GM23338 (cell line): ENCODE measurements around the gene IQCK. TPM values are rescaled to one million over a fixed set of nuclear protein-coding genes. Genes with fewer than 3 reads are reported as not detected.

Experiments used
- ATAC-seq: fragments of 200-7000 bp; cut with Tn5 transposase; 3 replicates; pipeline ENCODE4 v1.9.1; 2020
- DNase-seq: peaks from one replicate; pipeline ENCODE4 v3.0.0-alpha.2; 2015; ENCODE audit warnings: low spot score
- H2AFZ ChIP-seq: fragments of 200-600 bp; sonication (generic); 2 replicates; pipeline ENCODE4 v1.8.0; 2016; ENCODE audit warnings: antibody characterized with exemption, mild to moderate bottlenecking, moderate library complexity
- H3F3A ChIP-seq: fragments of 200-600 bp; sonication (generic); replicated peaks from 2 replicates; pipeline ENCODE4 v1.8.0; 2017; ENCODE audit warnings: antibody characterized with exemption, mixed run types, low read depth
- H3K27ac ChIP-seq: fragments of 200-600 bp; sonication (generic); 2 replicates; pipeline ENCODE4 v1.6.1; 2016; ENCODE audit warnings: low read depth
- H3K27me3 ChIP-seq: fragments of 200-600 bp; sonication (generic); 2 replicates; pipeline ENCODE4 v1.8.0; 2016; ENCODE audit warnings: mild to moderate bottlenecking, mixed run types, moderate library complexity; ENCODE audit not compliant: insufficient read depth
- H3K36me3 ChIP-seq: fragments of 200-600 bp; sonication (generic); 2 replicates; pipeline ENCODE4 v1.8.0; 2016; ENCODE audit warnings: mild to moderate bottlenecking; ENCODE audit not compliant: insufficient read depth
- H3K4me1 ChIP-seq: fragments of 200-600 bp; sonication (generic); 2 replicates; pipeline ENCODE4 v1.8.0; 2016; ENCODE audit warnings: mild to moderate bottlenecking, moderate library complexity; ENCODE audit not compliant: insufficient read depth
- H3K4me2 ChIP-seq: fragments of 200-600 bp; sonication (generic); 2 replicates; pipeline ENCODE4 v1.7.1; 2017; ENCODE audit warnings: mixed run types
- H3K4me3 ChIP-seq: fragments of 200-600 bp; sonication (generic); 2 replicates; pipeline ENCODE4 v1.6.1; 2016; ENCODE audit warnings: mixed run types
- H3K79me2 ChIP-seq: fragments of 200-600 bp; sonication (generic); replicated peaks from 2 replicates; pipeline ENCODE4 v1.8.0; 2017; ENCODE audit warnings: mild to moderate bottlenecking; ENCODE audit not compliant: insufficient read depth
- H3K9me2 ChIP-seq: fragments of 200-600 bp; sonication (generic); 2 replicates; pipeline ENCODE4 v1.8.0; 2017; ENCODE audit not compliant: insufficient read depth
- H4K20me1 ChIP-seq: fragments of 200-600 bp; sonication (generic); replicated peaks from 2 replicates; pipeline ENCODE4 v1.8.0; 2017; ENCODE audit warnings: mild to moderate bottlenecking; ENCODE audit not compliant: insufficient read depth
- H3K27ac Mint-ChIP-seq: 2 replicates; pipeline ENCODE4 v1.8.0; 2020; ENCODE audit warnings: inconsistent platforms, mild to moderate bottlenecking, moderate library complexity, mixed read lengths
- H3K27me3 Mint-ChIP-seq: 3 replicates; pipeline ENCODE4 v1.8.0; 2022; ENCODE audit warnings: low read depth, mild to moderate bottlenecking, moderate library complexity, mixed read lengths, inconsistent platforms; ENCODE audit not compliant: insufficient read depth, poor library complexity
- H3K36me3 Mint-ChIP-seq: 3 replicates; pipeline ENCODE4 v1.8.0; 2021; ENCODE audit warnings: low read depth, mild to moderate bottlenecking, inconsistent platforms, moderate library complexity, mixed read lengths
- H3K4me1 Mint-ChIP-seq: 3 replicates; pipeline ENCODE4 v1.8.0; 2020; ENCODE audit warnings: mild to moderate bottlenecking, inconsistent platforms, mixed read lengths
- H3K4me3 Mint-ChIP-seq: 3 replicates; pipeline ENCODE4 v1.8.0; 2021; ENCODE audit warnings: moderate library complexity, mild to moderate bottlenecking, inconsistent platforms, mixed read lengths
- H3K9me3 Mint-ChIP-seq: 3 replicates; pipeline ENCODE4 v1.8.0; 2020; ENCODE audit warnings: moderate library complexity, mild to moderate bottlenecking, inconsistent platforms, mixed read lengths
- CTCF ChIP-seq, 2 experiments: fragments of 200-600 bp in 1 of 2; sonication (generic) in 1 of 2; conservative IDR thresholded peaks; 2 replicates each; pipeline versions ENCODE4 v1.5.1 to v1.6.1; 2016 to 2017; ENCODE audit warnings: antibody characterized with exemption in 2 of 2, low read depth in 2 of 2, mild to moderate bottlenecking in 2 of 2, moderate library complexity in 1 of 2
- EZH2 ChIP-seq: fragments of 200-600 bp; sonication (generic); IDR thresholded peaks from one replicate; pipeline ENCODE4 v1.8.0; 2017; ENCODE audit warnings: antibody characterized with exemption, mild to moderate bottlenecking, low read depth; ENCODE audit not compliant: unreplicated experiment
- EZH2phosphoT487 ChIP-seq: fragments of 200-600 bp; sonication (generic); IDR thresholded peaks from one replicate; pipeline ENCODE4 v1.8.1; 2018; ENCODE audit warnings: antibody characterized with exemption; ENCODE audit not compliant: unreplicated experiment
- JUNB ChIP-seq: IDR thresholded peaks from one replicate; pipeline ENCODE4 v1.6.1; 2016; ENCODE audit warnings: antibody characterized with exemption; ENCODE audit not compliant: unreplicated experiment
- NANOG ChIP-seq: IDR thresholded peaks from 2 replicates; pipeline ENCODE4 v1.6.1; 2016; ENCODE audit warnings: antibody characterized with exemption, borderline replicate concordance
- POLR2AphosphoS5 ChIP-seq: IDR thresholded peaks from 2 replicates; pipeline ENCODE4 v1.6.1; 2016; ENCODE audit warnings: antibody characterized with exemption, low read depth
- REST ChIP-seq: IDR thresholded peaks from one replicate; pipeline ENCODE4 v1.6.1; 2018; ENCODE audit warnings: antibody characterized with exemption; ENCODE audit not compliant: unreplicated experiment
- STAT1 ChIP-seq: IDR thresholded peaks from one replicate; pipeline ENCODE4 v1.6.1; 2016; ENCODE audit warnings: antibody characterized with exemption; ENCODE audit not compliant: unreplicated experiment
- ZNF114 ChIP-seq: fragments of 250-450 bp; sonication (Bioruptor Pico); IDR thresholded peaks from 2 replicates; pipeline ENCODE4 v1.5.0; 2020; ENCODE audit warnings: mild to moderate bottlenecking, moderate library complexity
- ZNF331 ChIP-seq: fragments of 250-450 bp; sonication (Bioruptor Pico); IDR thresholded peaks from 2 replicates; pipeline ENCODE4 v1.5.0; 2020; ENCODE audit warnings: low read depth, mild to moderate bottlenecking, moderate library complexity
- ZNF462 ChIP-seq: fragments of 250-450 bp; sonication (Bioruptor Pico); IDR thresholded peaks from 2 replicates; pipeline ENCODE4 v1.5.0; 2020; ENCODE audit warnings: mild to moderate bottlenecking, moderate library complexity
- polyA plus RNA-seq: library from polyadenylated mRNA; unstranded; fragments of >200 nt; fragmentation: Nextera tagmentation; extraction: Ambion mirVana; gene quantifications from 2 replicates; pipeline ENCODE4 v1.2.1, GENCODE V29; 2016
- total RNA-seq: library from RNA; depleted of rRNA; stranded (reverse); fragments of >200 nt; shearing (Covaris generic); gene quantifications from 2 replicates; pipeline ENCODE4 v1.2.3, GENCODE V29; 2014

The IQCK gene
- total and polyA plus RNA-seq, 2 experiments from 2014 or later, result 7.6 to 10.0 TPM

- Mint-ChIP-seq H3K9me3 (no peaks in the 10 kb centered on the region; the same call in 2 of the 3 replicates), H3K36me3 (peaks cover 67% of the 10 kb centered on the region), H3K4me1 (peaks cover 95% of the 10 kb centered on the region), H3K27me3 (peaks cover 14% of the 10 kb centered on the region), H3K4me3 (peak overlapping the region; percentile 22; the same call in 1 of the 3 replicates), H3K27ac (peak overlapping the region; percentile 83)
- TF ChIP-seq EZH2 (no peak), POLR2AphosphoS5 (no peak), CTCF (conservative IDR thresholded peaks at IDR 0.05; ENCODE audit: low read depth in 2 of 2) (no peak), ZNF114 (CRISPR knock-in tag) (no peak), REST (no peak), ZNF331 (CRISPR knock-in tag) (no peak), JUNB (no peak), ZNF462 (CRISPR knock-in tag) (no peak), EZH2phosphoT487 (no peak), STAT1 (no peak), NANOG (no peak)
- Histone ChIP-seq H3F3A (peaks cover 35% of the 10 kb centered on the region), H4K20me1 (no peaks in the 10 kb centered on the region), H2AFZ (no peak overlapping the region), H3K4me2 (peak overlapping the region; percentile 41), H3K4me1 (peaks cover 91% of the 10 kb centered on the region), H3K36me3 (0 out of 2 replicates have a peak, but pooled peaks cover 7% of the 10 kb centered on the region), H3K79me2 (peaks cover 9% of the 10 kb centered on the region), H3K9me2 (no peaks in the 10 kb centered on the region), H3K27ac (peak overlapping the region; percentile 73), H3K27me3 (no peaks in the 10 kb centered on the region), H3K4me3 (no peak overlapping the region)
- DNase-seq (no peak), ATAC-seq (no peak)
Measured at GRCh38 chr16:19857593-19858339, 139.7 kb downstream of the IQCK start.
